OCI-M2 (cell line): Measurements from ENCODE around the gene RPS6KL1.

Experiments
- DNase-seq: peaks from one replicate; lab custom pipeline; 2025; ENCODE audit not compliant: unreplicated experiment; lab: John Stamatoyannopoulos, UW

The RPS6KL1 gene

GRCh38 chr14:74922752-74923401, at the start of gene RPS6KL1:
TSS of gene RPS6KL1 (minus strand) at chr14:74923260. CDS start at chr14:74921541, 1,719 bp downstream.
- peak; percentile 36 for DNase-seq

GRCh38 chr14:74968811-74969210, 45.8 kb upstream of the RPS6KL1 start:
- no peak for DNase-seq

GRCh38 chr14:74965486-74966153, 42.6 kb upstream of the RPS6KL1 start:
- no peak for DNase-seq

GRCh38 chr14:74964787-74965485, 41.9 kb upstream of the RPS6KL1 start:
- no peak for DNase-seq

- DNase-seq, result no peak
Observed at GRCh38 chr14:74963705-74964271, 40.7 kb upstream of the RPS6KL1 start.

GRCh38 chr14:74963178-74963704, 40.2 kb upstream of the RPS6KL1 start:
- no peak for DNase-seq

- DNase-seq, result no peak
Observed at GRCh38 chr14:74962493-74962892, 39.4 kb upstream of the RPS6KL1 start.

GRCh38 chr14:74962046-74962445, 39.0 kb upstream of the RPS6KL1 start:
- no peak for DNase-seq

GRCh38 chr14:74961238-74961911, 38.3 kb upstream of the RPS6KL1 start:
- no peak for DNase-seq

- DNase-seq, result no peak
Observed at GRCh38 chr14:74960736-74961135, 37.7 kb upstream of the RPS6KL1 start.

- DNase-seq, result no peak
Observed at GRCh38 chr14:74959596-74960180, 36.6 kb upstream of the RPS6KL1 start.

- no peak for DNase-seq
Observed at GRCh38 chr14:74956280-74957072, 33.4 kb upstream of the RPS6KL1 start.

GRCh38 chr14:74956027-74956279, 32.9 kb upstream of the RPS6KL1 start:
- DNase-seq, result no peak

GRCh38 chr14:74955229-74956026, 32.4 kb upstream of the RPS6KL1 start, which contains the start of gene PGF:
TSS of gene PGF (minus strand) at chr14:74955597. CDS start at chr14:74955242, 355 bp downstream.
- DNase-seq, result no peak

- DNase-seq, result no peak
Observed at GRCh38 chr14:74954947-74955228, 31.8 kb upstream of the RPS6KL1 start.

GRCh38 chr14:74954232-74954946, 31.3 kb upstream of the RPS6KL1 start:
- no peak for DNase-seq

- DNase-seq, result no peak
Observed at GRCh38 chr14:74953686-74954085, 30.6 kb upstream of the RPS6KL1 start.

GRCh38 chr14:74952697-74953484, 29.8 kb upstream of the RPS6KL1 start:
- DNase-seq, result no peak
